GM13976 (cell line): ENCODE results near the gene SNX9.

Source experiments
- DNase-seq: peaks from one replicate; pipeline ENCODE4 v3.0.0; 2012; ENCODE audit warnings: low spot score
- in situ Hi-C: fragments of 300-500 bp; cut with MboI; formaldehyde crosslinking; loops from one replicate; pipeline ENCODE4 v1.12.0; 2022; ENCODE audit warnings: low sequenced_read_pairs, mixed read lengths, inconsistent platforms; ENCODE audit not compliant: unreplicated experiment
- TF ChIP-seq, protein P1 (sequence below): IDR thresholded peaks from 2 replicates; pipeline ENCODE4 v1.5.1; 2012; ENCODE audit warnings: borderline replicate concordance, mild to moderate bottlenecking; ENCODE audit not compliant: insufficient read depth; ENCODE audit errors: extremely low read depth, missing control alignments, control extremely low read depth

SNX9 gene

DNA sequence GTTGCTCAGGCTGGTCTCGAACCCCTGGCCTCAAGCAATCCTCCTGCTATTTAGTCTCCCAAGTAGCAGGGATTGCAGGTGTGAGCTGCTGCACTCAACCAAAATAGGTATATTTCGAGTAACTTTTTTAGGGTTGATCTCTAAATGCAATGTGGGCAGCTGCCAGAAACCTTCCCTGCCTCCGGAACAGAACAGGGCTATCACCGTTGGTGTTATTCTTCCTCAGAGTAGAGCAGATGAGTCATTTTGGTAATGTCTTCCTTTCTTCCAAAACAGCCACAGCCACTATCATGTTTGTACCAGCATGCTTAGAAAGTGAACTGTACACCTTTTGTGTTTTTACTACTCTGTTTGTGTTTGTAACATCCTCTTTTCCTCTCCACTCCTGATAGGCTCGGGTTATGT lies 44.1 kb downstream of the SNX9 start:
- TF ChIP-seq, protein P1, sequence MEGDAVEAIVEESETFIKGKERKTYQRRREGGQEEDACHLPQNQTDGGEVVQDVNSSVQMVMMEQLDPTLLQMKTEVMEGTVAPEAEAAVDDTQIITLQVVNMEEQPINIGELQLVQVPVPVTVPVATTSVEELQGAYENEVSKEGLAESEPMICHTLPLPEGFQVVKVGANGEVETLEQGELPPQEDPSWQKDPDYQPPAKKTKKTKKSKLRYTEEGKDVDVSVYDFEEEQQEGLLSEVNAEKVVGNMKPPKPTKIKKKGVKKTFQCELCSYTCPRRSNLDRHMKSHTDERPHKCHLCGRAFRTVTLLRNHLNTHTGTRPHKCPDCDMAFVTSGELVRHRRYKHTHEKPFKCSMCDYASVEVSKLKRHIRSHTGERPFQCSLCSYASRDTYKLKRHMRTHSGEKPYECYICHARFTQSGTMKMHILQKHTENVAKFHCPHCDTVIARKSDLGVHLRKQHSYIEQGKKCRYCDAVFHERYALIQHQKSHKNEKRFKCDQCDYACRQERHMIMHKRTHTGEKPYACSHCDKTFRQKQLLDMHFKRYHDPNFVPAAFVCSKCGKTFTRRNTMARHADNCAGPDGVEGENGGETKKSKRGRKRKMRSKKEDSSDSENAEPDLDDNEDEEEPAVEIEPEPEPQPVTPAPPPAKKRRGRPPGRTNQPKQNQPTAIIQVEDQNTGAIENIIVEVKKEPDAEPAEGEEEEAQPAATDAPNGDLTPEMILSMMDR, result no peak
- DNase-seq, result no peak
- in situ Hi-C loops, result no loop called here

DNA sequence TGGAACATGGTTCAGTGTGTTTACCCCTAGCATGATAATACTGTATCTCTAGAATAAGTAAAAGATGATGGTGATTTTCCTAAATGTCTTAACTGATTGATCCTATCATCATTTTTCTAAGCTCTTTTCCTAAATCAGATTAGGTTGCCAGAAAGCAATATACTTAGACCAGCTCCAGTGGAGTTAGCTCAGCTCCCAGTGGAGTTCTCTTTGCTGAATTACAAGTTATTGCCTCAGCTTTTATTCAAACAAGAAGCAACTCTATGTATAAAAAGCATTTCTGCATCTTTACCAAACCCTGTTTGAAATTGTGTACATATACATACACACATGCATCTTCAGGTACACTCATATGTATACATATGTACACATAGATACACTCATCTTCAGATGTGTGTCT lies 44.9 kb downstream of the SNX9 start:
- TF ChIP-seq, protein P1, result no peak
- in situ Hi-C loops, result no loop called here
- DNase-seq, result no peak

DNA sequence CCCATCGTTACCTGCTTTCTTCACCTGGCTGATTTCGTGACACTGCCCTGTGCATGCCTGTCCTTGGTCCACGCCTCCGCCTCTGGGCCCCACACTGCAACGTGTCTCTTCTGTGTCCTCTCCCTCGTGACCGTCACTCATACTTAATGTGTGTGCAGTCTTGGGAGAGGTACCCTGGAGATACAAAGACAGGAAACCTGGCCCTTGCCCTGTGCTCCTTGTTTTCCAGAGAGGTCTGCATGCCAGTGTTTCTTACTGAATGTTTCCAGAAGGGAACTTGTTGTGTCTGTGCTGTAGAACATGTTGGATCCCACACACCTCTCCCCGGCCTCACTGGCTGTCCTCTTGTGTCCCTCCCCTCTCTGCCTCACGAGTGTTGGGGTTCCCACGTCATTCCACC lies 45.8 kb downstream of the SNX9 start:
- in situ Hi-C loops, result no loop called here
- TF ChIP-seq, protein P1, result no peak
- no peak for DNase-seq

DNA sequence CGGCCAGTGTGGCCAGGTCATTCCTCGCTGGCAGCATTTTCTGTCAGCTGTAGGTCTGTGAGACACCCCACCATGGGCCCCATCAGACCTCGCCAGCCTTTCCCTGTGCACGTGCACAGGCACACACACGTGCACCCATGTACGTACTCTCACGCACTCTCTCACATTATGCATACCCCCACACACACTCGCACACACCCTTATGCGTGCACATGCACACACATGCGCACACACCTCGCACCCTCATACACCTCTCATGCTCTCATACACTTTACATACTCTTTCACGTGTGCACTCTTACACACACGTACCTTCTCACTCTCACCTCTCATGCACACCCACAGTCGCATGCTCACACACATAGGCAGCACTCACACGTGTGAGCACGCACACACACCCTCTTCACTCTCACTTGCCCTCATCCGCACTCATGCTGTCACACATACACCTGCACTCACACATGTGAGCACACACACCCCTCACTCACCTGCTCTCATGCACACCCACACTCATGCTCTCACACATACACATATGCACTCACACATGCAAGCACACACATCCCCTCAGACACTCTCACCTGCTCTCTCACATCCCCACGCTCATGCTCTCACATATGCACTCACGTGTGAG lies 46.7 kb downstream of the SNX9 start:
- no peak for DNase-seq
- in situ Hi-C loops, result no loop called here

DNA sequence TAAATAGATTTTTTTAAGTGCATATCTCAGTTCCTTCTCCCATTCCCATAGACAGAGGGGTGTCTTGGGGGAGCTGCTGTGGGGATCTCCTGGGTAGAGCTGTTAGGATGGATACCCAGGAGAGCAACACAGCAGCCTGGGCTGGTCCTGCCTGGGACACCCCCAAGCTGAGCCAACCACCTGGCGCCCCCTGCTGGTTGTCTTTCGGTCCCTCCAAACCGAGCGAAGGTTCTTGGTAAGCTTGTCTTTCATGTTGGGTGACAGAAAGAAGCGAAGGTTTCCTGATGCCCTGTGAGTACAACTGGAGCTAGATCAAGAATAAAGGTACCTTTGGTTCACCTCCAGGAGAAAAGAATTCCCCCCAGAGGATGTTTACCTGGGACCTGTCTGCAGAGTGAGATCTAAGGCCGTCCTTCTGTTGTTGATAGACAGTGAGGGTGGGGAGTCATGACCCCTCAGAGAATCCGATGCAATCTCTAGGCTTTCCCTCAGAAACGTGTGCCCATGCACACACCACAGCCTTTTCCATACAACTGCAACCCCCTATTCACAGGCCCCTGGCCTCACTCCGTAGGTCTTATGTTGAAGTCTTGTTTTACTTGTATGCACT lies 50.8 kb downstream of the SNX9 start:
- peak; percentile 72 for DNase-seq
- TF ChIP-seq, protein P1, result peak; percentile 82
- in situ Hi-C loops, result no loop called here

More for the DNA sequence above, 46.7 kb downstream of the SNX9 start:
- TF ChIP-seq, protein P1, result no peak

DNA sequence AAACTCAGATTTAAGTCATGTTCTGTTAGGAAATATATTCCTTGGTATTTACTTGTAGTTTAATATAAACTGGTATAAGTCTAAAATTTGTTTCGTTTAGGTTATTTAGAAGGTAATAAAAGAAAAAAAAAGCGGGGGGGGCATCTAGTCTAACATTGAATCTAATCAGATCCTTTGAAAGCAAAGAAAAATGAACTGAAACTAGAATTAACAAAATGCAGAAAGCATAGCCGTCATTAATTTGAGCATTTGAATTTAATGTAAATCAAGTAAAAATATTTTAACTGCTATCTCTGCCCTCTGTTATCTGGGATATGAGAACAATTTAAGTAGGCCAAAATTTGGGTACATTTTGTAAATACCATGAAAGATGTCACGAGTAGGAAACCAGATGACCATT lies 54.1 kb downstream of the SNX9 start:
- TF ChIP-seq, protein P1, result no peak
- in situ Hi-C loops, result loop anchor here (5.0 kb wide), 1 partner anchor 120 kb away; no protein-coding TSS in a partner anchor
- no peak for DNase-seq
